Myometrial cell (primary cell): ENCODE results near the gene DNALI1. TPM values are rescaled to one million over a fixed set of nuclear protein-coding genes. Genes with fewer than 3 reads are reported as not detected.

ENCODE experiments used
- total RNA-seq: library from RNA; depleted of rRNA; stranded (reverse); fragments of >200 nt; gene quantifications from 2 replicates; pipeline ENCODE4 v1.2.3, GENCODE V29; 2015

DNALI1 gene
- 9.6 and 13.5 TPM in 2 replicates for total RNA-seq

GRCh38 chr1:37556712-37557196 lies at the start of gene DNALI1:
Gene DNALI1, plus strand, starts transcription at chr1:37556940. Its CDS starts 55 bp downstream, at chr1:37556995.

DNA sequence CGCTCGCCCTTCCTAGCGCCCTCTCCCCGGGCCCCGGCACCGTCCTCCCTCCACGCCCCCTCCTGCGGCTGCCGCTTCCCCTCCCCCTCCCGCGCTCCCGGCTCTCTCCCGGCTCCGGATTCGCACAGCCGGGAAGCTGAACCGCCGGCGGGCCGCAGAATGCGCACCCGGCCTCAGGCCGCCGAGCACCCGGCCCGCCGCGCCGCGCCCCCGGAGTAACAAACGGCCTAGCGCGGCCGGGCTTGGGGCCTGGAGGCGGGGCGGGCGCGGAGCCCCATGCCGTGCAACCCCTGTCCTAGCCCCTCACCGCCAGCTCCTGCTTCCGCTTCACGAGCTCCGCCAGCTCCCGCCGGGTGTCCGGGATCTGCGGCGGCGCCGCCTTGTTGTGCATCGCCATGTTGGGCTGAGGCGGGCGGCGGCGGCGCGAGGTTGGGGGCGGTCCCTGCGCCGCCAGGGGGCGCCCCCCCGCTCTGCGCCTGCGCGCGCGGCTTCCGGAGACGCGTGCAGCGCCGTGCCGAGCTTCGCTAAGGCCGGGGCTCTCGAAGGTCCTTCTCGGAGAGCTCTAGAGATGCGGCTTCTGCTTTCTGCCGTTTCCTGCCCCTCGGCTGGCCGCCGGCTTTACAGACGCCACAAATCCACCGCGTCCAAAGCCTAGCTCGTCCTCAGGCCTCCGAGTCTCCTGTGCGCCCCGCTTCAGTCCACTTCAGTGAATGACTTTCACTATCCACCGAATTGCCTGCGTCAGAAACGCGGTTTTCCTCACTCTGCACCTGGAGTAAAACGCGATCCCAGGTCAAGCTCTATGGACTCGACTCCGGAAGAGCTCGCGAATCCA lies 42.2 kb upstream of the DNALI1 start, which contains the start of gene MEAF6:
MEAF6 (minus strand) TSS at position 417 of the 835 bp plus-strand sequence; CDS start at position 397, 20 bp downstream.

DNA sequence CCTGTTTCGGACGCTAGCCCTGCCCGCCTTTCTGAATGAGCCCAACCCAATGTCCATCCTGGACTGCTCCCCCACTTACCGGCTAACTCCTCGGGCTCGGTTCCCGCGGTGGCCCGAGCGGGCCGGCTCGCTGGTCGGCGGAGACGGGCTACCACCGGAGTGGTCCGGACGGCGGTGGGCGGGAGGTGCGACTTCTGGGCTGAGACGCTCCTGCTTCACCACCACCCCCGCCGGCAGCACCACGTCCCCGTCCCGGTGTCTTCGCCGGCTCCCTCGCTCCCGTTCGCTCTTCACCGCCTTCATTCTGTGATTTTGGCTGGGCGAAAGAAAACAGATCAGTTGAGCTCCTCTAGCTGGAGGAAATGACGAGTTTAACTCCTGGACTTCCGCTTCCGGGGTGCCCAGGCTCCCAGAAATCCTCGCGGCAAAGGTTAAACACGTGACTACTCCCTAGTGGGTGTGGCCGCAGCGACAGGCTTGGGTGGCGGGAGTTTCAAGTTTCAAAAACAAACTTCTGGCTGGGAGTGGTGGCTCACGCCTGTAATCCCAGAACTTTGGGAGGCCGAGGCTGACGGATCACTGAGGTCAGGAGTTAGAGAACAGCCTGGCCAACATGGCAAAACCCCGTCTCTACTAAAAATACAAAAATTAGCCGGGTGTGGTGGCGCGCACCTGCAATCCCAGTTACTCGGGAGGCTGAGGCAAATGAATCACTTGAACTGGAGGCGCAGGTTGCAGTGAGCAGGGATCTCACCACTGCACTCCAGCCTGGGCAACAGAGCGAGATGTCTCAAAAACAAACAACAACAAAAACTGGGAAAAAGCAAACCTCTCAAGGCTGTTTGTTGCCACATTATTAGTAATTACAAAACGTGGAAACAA lies 2.6 kb upstream of the DNALI1 start, which contains the start of gene SNIP1:
SNIP1 (minus strand) TSS at position 367 of the 882 bp plus-strand sequence; CDS start at position 303, 64 bp downstream.

GRCh38 chr1:37595440-37596181 lies 38.9 kb downstream of the DNALI1 start, which contains the start of gene GNL2:
Gene GNL2, minus strand, starts transcription at chr1:37595937. Its CDS starts 115 bp downstream, at chr1:37595822.

Other genes with a start within 250 kb of the DNALI1 start
- 12.1 and 18.1 TPM in 2 replicates for gene ZC3H12A, start 82.4 kb upstream of the DNALI1 start, total RNA-seq
- gene MEAF6, start 42.2 kb upstream of the DNALI1 start, total RNA-seq, result 58.8 and 66.5 TPM in 2 replicates
- gene SNIP1, start 2.6 kb upstream of the DNALI1 start, total RNA-seq, result 5.5 and 13.3 TPM in 2 replicates
- gene GNL2, start 39.0 kb downstream of the DNALI1 start, total RNA-seq, result 28.5 and 38.3 TPM in 2 replicates
- 0.18 TPM in 1 of 2 replicates, not detected in the other for gene RSPO1, start 78.0 kb downstream of the DNALI1 start, total RNA-seq
- gene CDCA8, start 135.6 kb downstream of the DNALI1 start, total RNA-seq, result 23.4 and 31.4 TPM in 2 replicates
- gene EPHA10, start 208.2 kb downstream of the DNALI1 start, total RNA-seq, result not detected in 2 replicates
- 0.35 TPM in 1 of 2 replicates, not detected in the other for gene MANEAL, start 236.9 kb downstream of the DNALI1 start, total RNA-seq